ENCODE data around the gene LIMK1. TPM values are rescaled to one million over a fixed set of nuclear protein-coding genes. Genes with fewer than 3 reads are reported as not detected.

Gene LIMK1
- polyA plus RNA-seq, 1 donor (not counting 4 experiments of a cell fraction or from before 2014, with no cell fraction given) = 13.3 TPM

- H3K4me3 ChIP-seq (ENCODE audit: control insufficient read depth in 2 of 3, extremely low read depth in 1 of 3, insufficient read depth in 2 of 3, low read depth in 1 of 3, low read length in 3 of 3) = no peak overlapping the region
- peak overlapping the region; percentile 9 for H3K4me2 ChIP-seq (ENCODE audit: control insufficient read depth, extremely low read depth, insufficient read depth, low read depth, low read length)
- no peaks in the 10 kb centered on the region for H4K20me1 ChIP-seq (ENCODE audit: control insufficient read depth, extremely low read depth, insufficient read depth, low read length)
- H3K36me3 ChIP-seq (ENCODE audit: control insufficient read depth in 2 of 2, extremely low read depth in 1 of 2, insufficient read depth in 2 of 2, low read length in 2 of 2) = peaks cover 16 to 19% of the 10 kb centered on the region in 2 experiments
- H3K9me3 ChIP-seq (ENCODE audit: control insufficient read depth, low read depth, low read length) = peaks cover 17% of the 10 kb centered on the region
- H3K9me1 ChIP-seq (ENCODE audit: control insufficient read depth, extremely low read depth, insufficient read depth, low read length) = peaks cover 3% of the 10 kb centered on the region
- FAIRE-seq (peak; percentile 67), DNase-seq (ENCODE audit: low read depth, low spot score) (peak; percentile 75)
- H2AFZ ChIP-seq (ENCODE audit: control insufficient read depth, low read length) = peak overlapping the region; percentile 38
- peak overlapping the region; percentile 83 for H3K27ac ChIP-seq (ENCODE audit: control insufficient read depth, insufficient read depth, low read length)
- H3K4me1 ChIP-seq (ENCODE audit: control insufficient read depth, extremely low read depth, insufficient read depth, low read length) = peaks cover 19% of the 10 kb centered on the region
- no peak for TF ChIP-seq EZH2 (IDR thresholded peaks at IDR 0.05; ENCODE audit: low read length)
- no peak for TF ChIP-seq CTCF (optimal IDR thresholded peaks at IDR 0.05 in 1 of 3, IDR thresholded peaks at IDR 0.05 in 1 of 3, conservative IDR thresholded peaks at IDR 0.05 in 1 of 3; ENCODE audit: extremely low read depth in 1 of 3, insufficient read depth in 2 of 3, low read length in 3 of 3)
- peak overlapping the region; percentile 34 for H3K9ac ChIP-seq (ENCODE audit: control insufficient read depth, extremely low read depth, insufficient read depth, low read length)
- dilution Hi-C loops (cut with MboI; ENCODE audit: extremely low pct_ligation_motif_present, low sequenced_read_pairs) = no loop called here
- peaks cover 7% of the 10 kb centered on the region for H3K79me2 ChIP-seq (ENCODE audit: control insufficient read depth, insufficient read depth, low read length)
- no peaks in the 10 kb centered on the region for H3K27me3 ChIP-seq (ENCODE audit: control insufficient read depth, extremely low read depth, insufficient read depth, low read length)
Measured at GRCh38 chr7:74097937-74098614, 14.5 kb downstream of the LIMK1 start.

- peaks cover 16% of the 10 kb centered on the region for H3K4me1 ChIP-seq (ENCODE audit: control insufficient read depth, extremely low read depth, insufficient read depth, low read length)
- H3K9ac ChIP-seq (ENCODE audit: control insufficient read depth, extremely low read depth, insufficient read depth, low read length) = no peak overlapping the region
- no peak overlapping the region for H3K4me2 ChIP-seq (ENCODE audit: control insufficient read depth, extremely low read depth, insufficient read depth, low read depth, low read length)
- no peaks in the 10 kb centered on the region for H3K9me1 ChIP-seq (ENCODE audit: control insufficient read depth, extremely low read depth, insufficient read depth, low read length)
- no peak overlapping the region for H2AFZ ChIP-seq (ENCODE audit: control insufficient read depth, low read length)
- peaks cover 17% of the 10 kb centered on the region for H3K9me3 ChIP-seq (ENCODE audit: control insufficient read depth, low read depth, low read length)
- DNase-seq (ENCODE audit: low read depth, low spot score) (no peak), FAIRE-seq (no peak)
- H4K20me1 ChIP-seq (ENCODE audit: control insufficient read depth, extremely low read depth, insufficient read depth, low read length) = no peaks in the 10 kb centered on the region
- no peak for TF ChIP-seq EZH2 (IDR thresholded peaks at IDR 0.05; ENCODE audit: low read length)
- TF ChIP-seq CTCF (optimal IDR thresholded peaks at IDR 0.05 in 1 of 3, IDR thresholded peaks at IDR 0.05 in 1 of 3, conservative IDR thresholded peaks at IDR 0.05 in 1 of 3; ENCODE audit: extremely low read depth in 1 of 3, insufficient read depth in 2 of 3, low read length in 3 of 3) = no peak
- H3K27ac ChIP-seq (ENCODE audit: control insufficient read depth, insufficient read depth, low read length) = peak overlapping the region; percentile 83
- no peak overlapping the region for H3K4me3 ChIP-seq (ENCODE audit: control insufficient read depth in 2 of 3, extremely low read depth in 1 of 3, insufficient read depth in 2 of 3, low read depth in 1 of 3, low read length in 3 of 3)
- H3K27me3 ChIP-seq (ENCODE audit: control insufficient read depth, extremely low read depth, insufficient read depth, low read length) = no peaks in the 10 kb centered on the region
- peaks cover 16 to 18% of the 10 kb centered on the region in 2 experiments for H3K36me3 ChIP-seq (ENCODE audit: control insufficient read depth in 2 of 2, extremely low read depth in 1 of 2, insufficient read depth in 2 of 2, low read length in 2 of 2)
- peaks cover 7% of the 10 kb centered on the region for H3K79me2 ChIP-seq (ENCODE audit: control insufficient read depth, insufficient read depth, low read length)
- dilution Hi-C loops (cut with MboI; ENCODE audit: extremely low pct_ligation_motif_present, low sequenced_read_pairs) = no loop called here
Measured at GRCh38 chr7:74099031-74099430, 15.4 kb downstream of the LIMK1 start.
